ENCODE results near the gene DDX17. TPM values are rescaled to one million over a fixed set of nuclear protein-coding genes. Genes with fewer than 3 reads are reported as not detected.
"Not testable (repeated sequence)": the region's sequence is repeated elsewhere in the genome, so short reads cannot be mapped to it uniquely, and the experiment has no call there.

The DDX17 gene
- total RNA-seq, 1 donor from 2014 or later, result 554 TPM

DNA sequence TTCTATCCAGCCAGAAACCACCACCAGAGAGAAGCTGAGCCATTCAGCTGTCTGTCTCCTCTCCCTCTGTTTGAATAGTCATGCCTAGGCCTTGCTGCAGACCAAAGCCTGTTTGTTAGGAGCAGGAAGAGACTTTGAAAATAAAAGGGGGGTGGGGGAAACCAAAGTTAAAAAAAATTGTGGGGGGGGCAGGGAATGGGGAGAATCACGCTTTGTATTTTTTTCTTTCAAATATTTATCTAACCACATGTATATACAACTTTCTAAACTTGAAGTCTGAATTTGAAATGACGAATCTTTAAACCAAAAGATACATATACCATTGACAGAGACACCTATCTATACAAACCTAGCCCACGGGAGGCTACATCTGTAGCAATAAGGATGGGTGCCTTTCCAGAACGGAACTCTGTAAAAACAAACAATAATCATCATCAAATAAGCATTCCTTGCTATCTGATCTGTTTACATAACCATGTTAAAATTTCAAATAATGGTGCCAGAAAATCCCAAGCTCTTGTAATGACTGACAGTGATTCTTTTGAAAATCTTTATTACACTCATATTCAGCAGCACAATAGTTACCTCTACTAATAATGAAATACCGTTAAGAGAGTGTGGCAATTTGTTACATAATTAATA, 14.3 kb downstream of the DDX17 start:
- DNase-seq, result no peak

- peak; percentile 69 for DNase-seq
Measured at GRCh38 chr22:38490915-38491314, 15.2 kb downstream of the DDX17 start.

DNA sequence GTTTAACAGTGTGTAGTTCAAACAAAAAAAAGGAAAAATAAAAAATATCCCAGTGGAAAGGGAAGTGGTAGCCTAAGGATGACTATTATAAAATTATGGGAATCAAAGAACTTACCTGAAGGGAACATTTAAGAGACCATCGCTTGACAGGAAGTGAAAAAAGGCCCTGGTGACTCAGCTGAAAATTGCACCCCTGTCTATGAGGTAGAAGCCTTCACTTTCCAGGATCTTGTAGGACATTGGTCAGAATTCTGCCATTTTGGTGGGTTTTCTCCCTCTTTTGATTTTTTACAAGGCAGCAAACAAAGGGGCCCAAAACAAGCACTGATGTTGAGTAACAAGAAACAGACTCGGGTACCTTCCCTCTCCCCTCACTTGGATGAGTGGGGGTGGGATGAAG, 15.6 kb downstream of the DDX17 start:
- DNase-seq, result no peak

DNA sequence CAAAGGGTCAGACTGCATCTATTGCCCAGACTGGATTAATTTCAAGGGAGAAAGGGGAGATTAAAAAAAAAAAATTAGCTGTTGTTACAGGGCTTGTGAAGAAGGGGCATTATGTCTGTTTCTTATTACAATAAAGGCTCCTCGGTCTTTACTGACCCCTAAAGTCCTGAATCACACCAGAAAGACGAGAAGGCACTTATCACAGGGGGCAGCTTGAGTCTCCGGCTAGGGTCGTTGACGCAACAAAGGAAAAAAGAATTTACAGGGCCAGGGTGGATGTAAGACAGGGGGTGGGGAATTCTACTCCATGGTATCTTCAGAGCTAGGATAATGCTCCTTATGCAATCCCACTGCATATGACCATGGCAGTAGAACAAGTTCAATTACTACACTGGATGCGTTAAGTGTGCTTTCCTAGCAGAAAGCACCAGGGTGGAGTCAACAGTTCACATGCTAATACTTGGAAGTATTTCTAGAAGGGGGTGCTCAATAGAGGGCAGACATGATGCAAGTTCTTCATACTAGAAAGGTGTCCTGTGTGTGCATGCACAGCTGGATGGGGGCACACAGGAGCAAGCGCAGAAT, 16.5 kb downstream of the DDX17 start:
- DNase-seq, result no peak

GRCh38 chr22:38489142-38489541, 17.0 kb downstream of the DDX17 start:
- no peak for DNase-seq

GRCh38 chr22:38487946-38488345, 18.2 kb downstream of the DDX17 start:
- DNase-seq, result no peak

DNA sequence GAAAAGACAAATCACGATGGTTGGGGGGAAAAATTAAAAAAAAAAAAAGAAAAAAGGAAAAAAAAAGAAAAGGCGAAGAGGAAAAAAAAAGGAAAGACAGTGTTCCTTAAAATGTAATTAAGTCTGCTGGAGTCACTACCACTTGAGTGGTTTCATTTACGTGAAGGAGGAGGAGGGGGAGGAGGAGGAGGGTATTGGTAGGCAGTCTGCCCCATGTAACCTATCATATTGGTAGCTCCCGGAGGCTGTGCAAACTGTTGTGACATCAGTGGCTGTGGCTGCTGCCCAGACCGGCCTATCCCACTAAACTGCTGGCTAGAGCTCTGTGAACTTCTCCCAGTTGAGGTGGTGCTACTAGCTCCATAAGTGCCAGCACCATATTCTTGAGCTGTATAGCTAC, 20.3 kb downstream of the DDX17 start:
- DNase-seq, result no peak

GRCh38 chr22:38484244-38484643, 21.9 kb downstream of the DDX17 start:
- no peak for DNase-seq

GRCh38 chr22:38482662-38483308, 23.3 kb downstream of the DDX17 start:
- DNase-seq, result no peak

- no peak for DNase-seq
Measured at GRCh38 chr22:38481871-38482332, 24.2 kb downstream of the DDX17 start.

DNA sequence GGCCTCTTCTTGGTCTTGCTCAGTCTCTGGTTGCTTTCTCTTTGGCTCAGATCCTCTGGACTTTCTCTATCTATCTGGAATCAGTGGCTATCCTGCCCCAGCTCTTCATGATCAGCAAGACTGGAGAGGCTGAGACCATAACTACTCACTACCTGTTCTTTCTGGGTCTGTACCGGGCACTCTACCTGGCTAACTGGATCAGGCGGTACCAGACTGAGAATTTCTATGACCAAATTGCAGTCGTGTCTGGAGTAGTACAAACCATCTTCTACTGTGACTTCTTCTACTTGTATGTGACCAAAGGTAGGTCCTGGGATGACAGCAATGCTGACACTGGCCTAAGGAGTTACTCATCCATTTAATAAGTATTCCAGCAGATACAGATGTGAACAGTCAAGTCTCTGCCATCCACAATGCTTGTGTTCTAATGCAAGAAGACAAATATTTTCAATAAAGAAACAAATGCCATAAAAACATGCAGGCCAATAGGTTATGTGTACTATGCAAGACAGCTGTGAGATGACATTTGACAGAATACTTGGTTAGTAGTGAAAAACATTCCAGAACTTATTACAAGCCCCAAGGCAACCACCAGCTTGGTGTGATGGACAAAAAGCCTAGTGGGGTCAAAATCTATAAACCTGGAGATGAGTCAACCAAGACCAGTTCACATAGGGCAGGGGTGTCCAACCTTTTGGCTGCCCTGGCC, 24.8 kb downstream of the DDX17 start:
- DNase-seq, result no peak

- no peak for DNase-seq
Measured at GRCh38 chr22:38479096-38479837, 26.8 kb downstream of the DDX17 start.

DNA sequence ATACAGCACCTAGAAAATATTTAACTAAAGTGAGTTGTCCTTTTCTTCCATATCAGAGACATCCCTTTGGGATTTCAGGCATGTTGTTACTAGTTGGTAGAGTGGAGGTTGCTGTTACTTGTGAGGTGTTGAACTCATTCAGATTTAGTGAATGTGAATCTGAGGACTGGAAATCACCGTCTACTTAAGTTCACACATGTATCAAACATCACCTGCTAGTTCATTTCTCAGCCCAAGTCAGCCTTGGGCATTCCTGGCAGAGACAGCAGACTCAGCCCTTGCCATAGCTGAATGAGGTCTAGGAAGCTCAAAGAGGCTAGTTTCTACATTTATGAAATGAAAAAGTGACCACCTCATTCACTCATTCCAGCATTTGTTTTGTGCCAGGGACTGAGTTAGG, 28.5 kb downstream of the DDX17 start:
- no peak for DNase-seq

DNA sequence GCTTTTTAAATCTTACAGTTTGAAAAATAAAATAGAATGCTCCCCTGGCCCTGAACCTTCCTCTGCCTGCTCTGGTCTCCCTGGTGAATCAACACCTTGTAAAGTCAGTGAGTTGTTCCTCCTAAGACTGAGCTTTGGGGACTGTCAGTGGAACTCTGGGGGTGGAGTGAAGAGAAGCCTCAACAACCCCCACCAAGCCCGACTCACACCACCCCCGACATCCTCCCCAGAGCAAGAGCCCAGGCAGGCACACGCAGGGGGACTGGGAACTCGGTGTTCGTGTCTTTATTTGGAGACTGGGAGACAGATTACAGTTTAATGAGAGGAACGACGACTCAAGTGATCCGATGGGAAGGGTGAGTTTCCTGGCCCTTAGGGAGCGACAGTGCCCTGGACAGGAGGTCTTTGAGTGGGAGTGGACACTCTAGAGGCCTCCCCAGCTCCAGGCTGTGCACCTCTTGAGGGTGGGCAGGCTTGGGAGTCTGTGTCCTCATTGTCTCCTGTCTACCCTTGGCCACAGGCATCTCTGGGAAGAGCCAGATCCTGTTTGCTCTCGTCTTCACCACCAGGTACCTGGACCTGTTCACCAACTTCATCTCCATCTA, 32.0 kb downstream of the DDX17 start:
- no peak for DNase-seq

DNA sequence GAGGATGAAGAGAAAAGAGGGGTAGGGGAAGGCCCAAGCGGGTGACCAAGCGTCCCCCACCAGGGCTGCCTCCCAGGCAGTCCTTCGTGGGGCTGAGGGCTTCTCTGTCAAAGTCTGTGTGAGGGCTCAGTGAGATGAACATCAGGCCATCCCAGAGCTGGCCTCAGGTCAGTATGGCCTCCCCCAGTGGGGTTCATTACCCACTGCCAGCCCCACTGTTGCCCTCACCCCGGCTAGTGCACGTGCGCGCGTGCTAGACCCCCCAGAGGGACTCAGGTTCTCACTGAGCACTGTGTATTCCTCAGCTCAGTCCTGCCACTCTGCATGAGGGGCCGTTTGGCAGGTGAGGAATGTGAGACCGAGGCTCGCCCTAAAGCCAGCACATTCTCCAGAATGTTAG, 34.9 kb downstream of the DDX17 start:
- DNase-seq, result no peak

DNA sequence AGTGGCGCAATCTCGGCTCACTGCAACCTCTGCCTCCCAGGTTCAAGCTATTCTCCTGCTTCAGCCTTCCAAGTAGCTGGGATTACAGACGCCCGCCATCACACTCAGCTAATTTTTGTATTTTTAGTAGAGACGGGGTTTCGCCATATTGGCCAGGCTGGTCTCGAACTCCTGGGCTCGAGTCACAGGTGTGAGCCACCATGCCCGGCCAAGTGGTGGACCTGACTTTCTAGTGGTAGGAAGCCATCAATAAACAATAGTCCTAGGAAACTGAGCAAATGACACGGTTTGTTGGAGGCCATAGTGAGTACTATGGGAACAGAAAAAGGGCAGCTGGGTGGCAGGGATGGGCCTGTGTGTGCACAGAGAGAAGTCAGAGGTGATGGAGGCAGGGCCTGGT, 35.9 kb downstream of the DDX17 start:
- DNase-seq, result not testable (repeated sequence)

- no peak for DNase-seq
Measured at GRCh38 chr22:38469306-38469781, 36.8 kb downstream of the DDX17 start.

DNA sequence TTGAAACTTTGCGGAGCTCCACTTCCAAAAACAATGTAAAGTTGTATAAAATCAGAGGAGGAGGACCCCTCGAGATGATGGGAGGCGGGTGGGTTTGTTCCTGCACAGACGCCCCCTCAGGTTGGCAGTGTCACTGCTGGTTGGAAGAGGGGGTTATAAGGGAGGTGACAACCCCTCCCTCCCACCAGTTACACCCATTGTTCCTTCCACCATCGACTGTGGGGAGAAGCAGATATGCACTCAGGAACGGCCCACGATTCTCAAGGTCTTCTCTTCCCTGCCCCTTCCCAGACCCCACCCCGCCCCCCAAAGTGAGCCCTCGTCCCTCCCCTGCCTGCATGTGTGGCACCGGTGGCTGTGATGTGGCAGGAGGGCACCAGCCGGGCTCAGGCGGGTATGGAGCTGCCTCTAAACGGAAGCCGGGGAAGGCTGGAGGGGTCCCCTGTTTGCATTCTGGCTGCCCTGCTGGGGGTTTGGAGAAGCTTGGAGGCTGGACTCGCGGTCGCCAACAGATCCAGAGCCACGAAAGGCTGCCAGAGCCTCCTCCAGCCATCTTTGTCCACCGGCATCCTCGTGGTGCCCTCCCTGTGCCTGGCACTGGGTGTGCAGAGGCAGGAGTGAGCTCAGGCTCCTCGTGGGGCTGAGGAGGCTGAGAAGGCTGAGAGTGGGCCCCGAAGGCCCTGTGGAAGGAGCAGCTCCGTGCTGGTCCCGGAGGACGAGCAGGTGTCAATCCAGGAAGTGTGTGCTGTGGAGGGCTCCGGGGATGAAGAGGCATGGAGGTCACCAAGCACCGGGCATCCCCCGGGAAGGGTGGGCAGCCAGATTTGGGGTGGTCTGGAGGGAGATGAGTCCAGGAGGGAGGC, 37.4 kb downstream of the DDX17 start:
- DNase-seq, result no peak

GRCh38 chr22:38467904-38468442, 38.1 kb downstream of the DDX17 start, which contains the start of gene KDELR3:
TSS of gene KDELR3 (plus strand) at chr22:38468096. CDS start at chr22:38468234, 138 bp downstream.
- peak; percentile 68 for DNase-seq

- DNase-seq, result no peak
Measured at GRCh38 chr22:38467438-38467903, 38.6 kb downstream of the DDX17 start.
